H9 (cell line): ENCODE results near the gene B3GNT3. TPM values are rescaled to one million over a fixed set of nuclear protein-coding genes. Genes with fewer than 3 reads are reported as not detected.

Source experiments
- DNase-seq: peaks from one replicate; pipeline ENCODE4 v3.0.0-alpha.2; 2017
- H2AFZ ChIP-seq: one replicate; pipeline ENCODE4 v1.6.1; 2013; ENCODE audit warnings: mild to moderate bottlenecking, low read length, control low read depth, moderate library complexity
- H2AK5ac ChIP-seq: 2 replicates; pipeline ENCODE4 v1.6.1; 2013; ENCODE audit warnings: low read length, control low read depth, mixed read lengths; ENCODE audit not compliant: insufficient read length
- H2BK120ac ChIP-seq: one replicate; pipeline ENCODE4 v1.6.1; 2013; ENCODE audit warnings: low read depth, mild to moderate bottlenecking, low read length, control low read depth, inconsistent platforms; ENCODE audit not compliant: poor library complexity, severe bottlenecking
- H2BK12ac ChIP-seq: 2 replicates; pipeline ENCODE4 v1.6.1; 2013; ENCODE audit warnings: low read length, control low read depth, mixed read lengths, low read depth; ENCODE audit not compliant: insufficient read length
- H2BK15ac ChIP-seq: 2 replicates; pipeline ENCODE4 v1.6.1; 2013; ENCODE audit warnings: low read depth, low read length, control low read depth
- H2BK20ac ChIP-seq: one replicate; pipeline ENCODE4 v1.6.1; 2013; ENCODE audit warnings: low read depth, mild to moderate bottlenecking, low read length, control low read depth, inconsistent platforms; ENCODE audit not compliant: poor library complexity, severe bottlenecking
- H2BK5ac ChIP-seq: 2 replicates; pipeline ENCODE4 v1.6.1; 2013; ENCODE audit warnings: low read length, control low read depth, mixed read lengths; ENCODE audit not compliant: insufficient read length
- H3K14ac ChIP-seq: 2 replicates; pipeline ENCODE4 v1.6.1; 2013; ENCODE audit warnings: low read length, control low read depth; ENCODE audit not compliant: insufficient read depth
- H3K18ac ChIP-seq: 2 replicates; pipeline ENCODE4 v1.6.1; 2013; ENCODE audit warnings: low read depth, mild to moderate bottlenecking, mixed read lengths, low read length, control low read depth; ENCODE audit not compliant: insufficient read length
- H3K23ac ChIP-seq: 2 replicates; pipeline ENCODE4 v1.6.1; 2013; ENCODE audit warnings: low read length, control low read depth, mixed read lengths, low read depth; ENCODE audit not compliant: insufficient read length
- H3K23me2 ChIP-seq: 2 replicates; pipeline ENCODE4 v1.6.1; 2013; ENCODE audit warnings: low read depth, mild to moderate bottlenecking, mixed read lengths, low read length, control low read depth; ENCODE audit not compliant: insufficient read length, poor library complexity, severe bottlenecking
- H3K27ac ChIP-seq: 2 replicates; pipeline ENCODE4 v1.5.1; 2013; ENCODE audit warnings: low read length, control low read depth, mixed read lengths, low read depth; ENCODE audit not compliant: insufficient read length
- H3K27me3 ChIP-seq: 2 replicates; pipeline ENCODE4 v1.6.1; 2013; ENCODE audit warnings: low read length, control low read depth, inconsistent platforms; ENCODE audit not compliant: insufficient read depth
- H3K4ac ChIP-seq: 2 replicates; pipeline ENCODE4 v1.6.1; 2013; ENCODE audit warnings: low read depth, mild to moderate bottlenecking, control low read depth, inconsistent platforms, low read length, moderate library complexity
- H3K4me1 ChIP-seq: 2 replicates; pipeline ENCODE4 v1.6.1; 2013; ENCODE audit warnings: low read length, control low read depth, inconsistent platforms; ENCODE audit not compliant: insufficient read depth
- H3K4me2 ChIP-seq: 2 replicates; pipeline ENCODE4 v1.6.1; 2013; ENCODE audit warnings: low read length, control low read depth, mixed read lengths; ENCODE audit not compliant: insufficient read length, insufficient read depth
- H3K56ac ChIP-seq: 2 replicates; pipeline ENCODE4 v1.6.1; 2013; ENCODE audit warnings: low read depth, mild to moderate bottlenecking, mixed read lengths, low read length, control low read depth; ENCODE audit not compliant: insufficient read length
- H3K79me1 ChIP-seq: 2 replicates; pipeline ENCODE4 v1.6.1; 2013; ENCODE audit warnings: low read depth, mild to moderate bottlenecking, moderate library complexity, low read length, control low read depth, inconsistent platforms; ENCODE audit not compliant: insufficient read depth, poor library complexity, severe bottlenecking
- H3K79me2 ChIP-seq: 2 replicates; pipeline ENCODE4 v1.6.1; 2013; ENCODE audit warnings: low read length, control low read depth, inconsistent platforms; ENCODE audit not compliant: insufficient read depth
- H3K9ac ChIP-seq: 2 replicates; pipeline ENCODE4 v1.6.1; 2013; ENCODE audit warnings: low read length, control low read depth, mixed read lengths; ENCODE audit not compliant: insufficient read length; ENCODE audit errors: extremely low read depth
- H3K9me3 ChIP-seq: one replicate; pipeline ENCODE4 v1.6.1; 2013; ENCODE audit warnings: low read depth, low read length, inconsistent platforms; ENCODE audit not compliant: control insufficient read depth
- H3T11ph ChIP-seq: one replicate; pipeline ENCODE4 v1.6.1; 2013; ENCODE audit warnings: mild to moderate bottlenecking, low read length, control low read depth, inconsistent platforms
- H4K20me1 ChIP-seq: one replicate; pipeline ENCODE4 v1.6.1; 2013; ENCODE audit not compliant: control insufficient read depth, insufficient read length, insufficient read depth
- H4K5ac ChIP-seq: 2 replicates; pipeline ENCODE4 v1.6.1; 2013; ENCODE audit warnings: low read depth, mild to moderate bottlenecking, mixed read lengths, low read length, control low read depth; ENCODE audit not compliant: insufficient read length
- H4K8ac ChIP-seq: replicated peaks from 2 replicates; pipeline ENCODE4 v1.6.1; 2013; ENCODE audit warnings: low read length, control low read depth, mixed read lengths, low read depth; ENCODE audit not compliant: insufficient read length
- H4K91ac ChIP-seq: 2 replicates; pipeline ENCODE4 v1.6.1; 2013; ENCODE audit warnings: low read depth, mild to moderate bottlenecking, moderate library complexity, mixed read lengths, low read length, control low read depth; ENCODE audit not compliant: insufficient read length
- H3K27ac Mint-ChIP-seq, 3 experiments: 2 replicates in 2 of 3; 3 replicates in 1 of 3; pipeline ENCODE4 v1.8.0; 2020 to 2021; ENCODE audit warnings: mixed read lengths in 3 of 3, mild to moderate bottlenecking in 1 of 3, moderate library complexity in 1 of 3
- H3K27me3 Mint-ChIP-seq: 2 replicates; pipeline ENCODE4 v1.8.0; 2021; ENCODE audit warnings: low read depth, mild to moderate bottlenecking, moderate library complexity, mixed read lengths
- H3K36me3 Mint-ChIP-seq, 3 experiments: 2 replicates in 2 of 3; 3 replicates in 1 of 3; pipeline ENCODE4 v1.8.0; 2020 to 2021; ENCODE audit warnings: low read depth in 3 of 3, mixed read lengths in 3 of 3; ENCODE audit not compliant: insufficient read depth in 1 of 3
- H3K4me1 Mint-ChIP-seq, 2 experiments: 2 replicates each; pipeline ENCODE4 v1.8.0; 2020; ENCODE audit warnings: mixed read lengths in 2 of 2
- H3K4me3 Mint-ChIP-seq, 2 experiments: 2 replicates in 1 of 2; 3 replicates in 1 of 2; pipeline ENCODE4 v1.8.0; 2020 to 2021; ENCODE audit warnings: mild to moderate bottlenecking in 2 of 2, mixed read lengths in 2 of 2, moderate library complexity in 1 of 2
- H3K9me3 Mint-ChIP-seq, 2 experiments: 2 replicates in 1 of 2; 3 replicates in 1 of 2; pipeline ENCODE4 v1.8.0; 2020; ENCODE audit warnings: mild to moderate bottlenecking in 2 of 2, mixed read lengths in 2 of 2, moderate library complexity in 1 of 2
- CTCF ChIP-seq: fragments of 200-600 bp; sonication (generic); conservative IDR thresholded peaks from 3 replicates; pipeline ENCODE4 v1.8.0; 2021; ENCODE audit warnings: antibody characterized with exemption, mild to moderate bottlenecking
- WGBS: extraction: QIAGEN DNeasy Blood & Tissue Kit; methylation state at CpG from one replicate; pipeline ENCODE4 v1.1.7; 2013; ENCODE audit warnings: missing lambda C conversion rate, low lambda C conversion rate, mixed read lengths; ENCODE audit not compliant: insufficient read length; ENCODE audit errors: extremely low coverage; 5-methylcytosine and 5-hydroxymethylcytosine counted together
- total RNA-seq: library from RNA; stranded (reverse); gene quantifications from 2 replicates; pipeline ENCODE4 v1.2.1, GENCODE V29; 2021

B3GNT3 gene
- total RNA-seq, 1 experiment from 2014 or later = 0.96 TPM

- H3K36me3 Mint-ChIP-seq = no peaks in the 10 kb centered on the region
- TF ChIP-seq CTCF = no peak
- Histone ChIP-seq H2BK15ac (no peak overlapping the region), H2BK120ac (no peak overlapping the region), H4K91ac (no peak overlapping the region), H3K9me3 (no peaks in the 10 kb centered on the region), H3K27ac (no peak overlapping the region), H3K4ac (no peak overlapping the region), H4K5ac (no peak overlapping the region), H3K79me2 (no peaks in the 10 kb centered on the region), H3K4me2 (no peak overlapping the region), H3K56ac (no peak overlapping the region), H4K8ac (no peak overlapping the region), H2BK5ac (no peak overlapping the region), H2BK12ac (no peak overlapping the region), H3K18ac (no peak overlapping the region), H3K23ac (no peak overlapping the region), H3T11ph (no peak overlapping the region), H3K14ac (no peak overlapping the region), H2AK5ac (no peak overlapping the region), H3K4me1 (no peaks in the 10 kb centered on the region), H3K27me3 (no peaks in the 10 kb centered on the region; the same call in 1 of the 2 replicates), H2AFZ (no peak overlapping the region), H4K20me1 (no peaks in the 10 kb centered on the region), H2BK20ac (no peak overlapping the region), H3K79me1 (no peaks in the 10 kb centered on the region), H3K9ac (no peak overlapping the region), H3K23me2 (peaks cover 12% of the 10 kb centered on the region)
- H3K4me1 Mint-ChIP-seq = peaks cover 0 to 11% of the 10 kb centered on the region in 2 experiments; a peak in 3 of 4 replicates
- DNase-seq = no peak
- peaks cover 30% of the 10 kb centered on the region for H3K27me3 Mint-ChIP-seq
- WGBS = no CpG with 5 or more reads among the region's 1 CpG
- H3K27ac Mint-ChIP-seq = no peak overlapping the region
- H3K4me3 Mint-ChIP-seq = no peak overlapping the region
- no peaks in the 10 kb centered on the region for H3K9me3 Mint-ChIP-seq
Observed at GRCh38 chr19:17796838-17797423, 2.0 kb downstream of the B3GNT3 start.
